Activated CD4-positive, CD25-positive, alpha-beta regulatory T cell treated with anti-CD3 and anti-CD28 coated beads, Interleukin-2, amount 50 U/mL, for 24 hours (primary cell): ENCODE measurements around the gene WIPI1.
"Not testable (repeated sequence)": the region's sequence is repeated elsewhere in the genome, so short reads cannot be mapped to it uniquely, and the experiment has no call there.

Experiments used
- ATAC-seq, 2 donors: fragments of 150-1000 bp; cut with Tn5 transposase; one replicate each; pipeline ENCODE4 v1.10.0; 2021; ENCODE audit warnings: mild to moderate bottlenecking in 1 of 2, moderate library complexity in 1 of 2

The WIPI1 gene

GRCh38 chr17:68457168-68457538, at the start of gene WIPI1:
Gene WIPI1 (minus strand): TSS chr17:68457496. CDS start chr17:68457421, 75 bp downstream.
- ATAC-seq = peak in 1 of 2 donors; percentile 19

GRCh38 chr17:68505951-68506350, 48.7 kb upstream of the WIPI1 start:
- ATAC-seq = no peak

- ATAC-seq = no peak
Measured at GRCh38 chr17:68501074-68501473, 43.8 kb upstream of the WIPI1 start.

GRCh38 chr17:68499587-68499986, 42.3 kb upstream of the WIPI1 start:
- no peak for ATAC-seq

GRCh38 chr17:68498479-68499326, 41.4 kb upstream of the WIPI1 start:
- ATAC-seq = no peak

- ATAC-seq = peak in 1 of 2 donors; percentile 78
Measured at GRCh38 chr17:68497885-68498319, 40.6 kb upstream of the WIPI1 start.

GRCh38 chr17:68495081-68495480, 37.8 kb upstream of the WIPI1 start:
- no peak for ATAC-seq

- not testable (repeated sequence) for ATAC-seq
Measured at GRCh38 chr17:68492394-68493054, 35.2 kb upstream of the WIPI1 start.

GRCh38 chr17:68491381-68492231, 34.3 kb upstream of the WIPI1 start:
- no peak for ATAC-seq

- no peak for ATAC-seq
Measured at GRCh38 chr17:68489919-68490318, 32.6 kb upstream of the WIPI1 start.

- no peak for ATAC-seq
Measured at GRCh38 chr17:68484458-68484857, 27.2 kb upstream of the WIPI1 start.

GRCh38 chr17:68482576-68483041, 25.3 kb upstream of the WIPI1 start:
- no peak for ATAC-seq

GRCh38 chr17:68480885-68481284, 23.6 kb upstream of the WIPI1 start:
- no peak for ATAC-seq

- no peak for ATAC-seq
Measured at GRCh38 chr17:68470961-68471360, 13.7 kb upstream of the WIPI1 start.

GRCh38 chr17:68468788-68469187, 11.5 kb upstream of the WIPI1 start:
- ATAC-seq = no peak

- ATAC-seq = no peak
Measured at GRCh38 chr17:68468334-68468733, 11.0 kb upstream of the WIPI1 start.

GRCh38 chr17:68463211-68464019, 6.1 kb upstream of the WIPI1 start:
- no peak for ATAC-seq

GRCh38 chr17:68462381-68463210, 5.3 kb upstream of the WIPI1 start:
- peak; percentile 74 to 76 for ATAC-seq

GRCh38 chr17:68461589-68461988, 4.3 kb upstream of the WIPI1 start:
- no peak for ATAC-seq

- ATAC-seq = no peak
Measured at GRCh38 chr17:68461122-68461539, 3.8 kb upstream of the WIPI1 start.

GRCh38 chr17:68460715-68461114, 3.4 kb upstream of the WIPI1 start:
- ATAC-seq = peak in 1 of 2 donors; percentile 2
